GM12878 (cell line): ENCODE results near the gene CFAP45. TPM values are rescaled to one million over a fixed set of nuclear protein-coding genes. Genes with fewer than 3 reads are reported as not detected.

Experiments used
- ATAC-seq: fragments of 200-7000 bp; cut with Tn5 transposase; 3 replicates; pipeline ENCODE4 v1.9.1; 2020; ENCODE audit warnings: mild to moderate bottlenecking, moderate library complexity
- BruUV-seq: library from RNA; stranded (reverse); fragments of 400-500 nt; replicated peaks from 2 replicates; lab custom pipeline; 2021; lab: Mats Ljungman, UMichigan
- CTCF ChIA-PET: fragments of 300-600 bp; sonication (Branson Sonifier 250); formaldehyde crosslinking; extraction: SDS; loops from one replicate; lab custom pipeline; 2021; ENCODE audit warnings: inconsistent platforms; lab: Yijun Ruan, JAX
- POLR2A ChIA-PET: fragments of 350-600 bp; formaldehyde crosslinking; extraction: SDS; loops from one replicate; lab custom pipeline; 2021; ENCODE audit warnings: inconsistent platforms; lab: Charles Lee
- RAD21 ChIA-PET: fragments of 300-600 bp; sonication (Branson Sonifier 250); formaldehyde crosslinking; loops from one replicate; lab custom pipeline; 2023; ENCODE audit warnings: antibody characterized with exemption; ENCODE audit not compliant: unreplicated experiment; lab: Charles Lee
- SMC1A ChIA-PET: fragments of 300-600 bp; sonication (Branson Sonifier 250); formaldehyde crosslinking; loops from one replicate; lab custom pipeline; 2023; ENCODE audit not compliant: unreplicated experiment, uncharacterized antibody; lab: Charles Lee
- DNase-seq: peaks from one replicate; pipeline ENCODE4 v3.0.0-alpha.2; 2011; ENCODE audit warnings: low read depth, low spot score
- FAIRE-seq: peaks from 3 replicates; lab custom pipeline; 2011; peaks lifted over from hg19 to GRCh38; lab: Jason Lieb, UNC
- H2AFZ ChIP-seq: 2 replicates; pipeline ENCODE4 v1.6.0; 2011; ENCODE audit warnings: low read depth, low read length, control low read depth; ENCODE audit not compliant: control insufficient read depth
- H3K27ac ChIP-seq: 2 replicates; pipeline ENCODE4 v1.5.1; 2011; ENCODE audit warnings: control low read depth; ENCODE audit not compliant: control insufficient read depth, insufficient read depth
- H3K27me3 ChIP-seq, 2 experiments: replicated peaks in 1 of 2; 2 replicates each; pipeline versions ENCODE4 v1.6.0 to v1.6.1; 2011; ENCODE audit warnings: low read length in 1 of 2; ENCODE audit not compliant: control insufficient read depth in 2 of 2, insufficient read depth in 2 of 2
- H3K36me3 ChIP-seq, 2 experiments: 2 replicates each; pipeline ENCODE4 v1.5.1; 2011; ENCODE audit warnings: low read length in 1 of 2; ENCODE audit not compliant: control insufficient read depth in 2 of 2, insufficient read depth in 2 of 2
- H3K4me1 ChIP-seq: 2 replicates; pipeline ENCODE4 v1.6.1; 2011; ENCODE audit warnings: mild to moderate bottlenecking, low read length, moderate library complexity, mixed read lengths; ENCODE audit not compliant: control insufficient read depth, insufficient read depth
- H3K4me2 ChIP-seq: 2 replicates; pipeline ENCODE4 v1.6.0; 2011; ENCODE audit warnings: control low read depth; ENCODE audit not compliant: control insufficient read depth, insufficient read depth
- H3K4me3 ChIP-seq: fragments of 200-600 bp; sonication (generic); 2 replicates; pipeline ENCODE4 v1.5.1; 2016
- H3K79me2 ChIP-seq: 2 replicates; pipeline ENCODE4 v1.6.0; 2011; ENCODE audit warnings: low read length; ENCODE audit not compliant: control insufficient read depth, insufficient read depth
- H3K9ac ChIP-seq: 2 replicates; pipeline ENCODE4 v1.8.0; 2011; ENCODE audit warnings: low read length, control low read depth, mixed read lengths; ENCODE audit not compliant: control insufficient read depth, insufficient read depth
- H3K9me3 ChIP-seq: replicated peaks from 3 replicates; pipeline ENCODE4 v1.5.1; 2011; ENCODE audit warnings: mild to moderate bottlenecking, low read length; ENCODE audit not compliant: control insufficient read depth, insufficient read depth
- H4K20me1 ChIP-seq: 2 replicates; pipeline ENCODE4 v1.6.0; 2011; ENCODE audit not compliant: control insufficient read depth, insufficient read depth
- ATF7 ChIP-seq: fragments of 450-650 bp; IDR thresholded peaks from 2 replicates; pipeline ENCODE4 v1.6.1; 2016; ENCODE audit warnings: low read depth, mild to moderate bottlenecking
- IKZF2 ChIP-seq, 2 experiments: fragments of 450-650 bp; IDR thresholded peaks; 2 replicates each; pipeline ENCODE4 v1.6.1; 2017; ENCODE audit warnings: mild to moderate bottlenecking in 2 of 2, moderate library complexity in 2 of 2
- KAT2A ChIP-seq: conservative IDR thresholded peaks from 2 replicates; pipeline ENCODE4 v1.6.1; 2011; ENCODE audit warnings: low read depth, low read length; ENCODE audit not compliant: control insufficient read depth
- MEF2B ChIP-seq: fragments of 450-650 bp; IDR thresholded peaks from 2 replicates; pipeline ENCODE4 v1.6.1; 2018; ENCODE audit warnings: mild to moderate bottlenecking, moderate library complexity; ENCODE audit not compliant: partially characterized antibody, poor library complexity, severe bottlenecking
- RAD51 ChIP-seq: fragments of 450-650 bp; IDR thresholded peaks from 2 replicates; pipeline ENCODE4 v1.6.1; 2016; ENCODE audit warnings: moderate library complexity, mild to moderate bottlenecking, inconsistent platforms
- SP1 ChIP-seq: IDR thresholded peaks from one replicate; pipeline ENCODE4 v1.6.1; 2011; ENCODE audit warnings: low read depth, low read length
- USF1 ChIP-seq: IDR thresholded peaks from 2 replicates; pipeline ENCODE4 v1.6.1; 2011; ENCODE audit warnings: borderline replicate concordance, low read depth, mild to moderate bottlenecking, moderate library complexity, mixed read lengths, low read length; ENCODE audit not compliant: insufficient read depth; ENCODE audit errors: extremely low read length
- USF2 ChIP-seq: IDR thresholded peaks from 2 replicates; pipeline ENCODE4 v1.6.1; 2011; ENCODE audit warnings: low read depth, low read length, improper control_type of control experiment, borderline replicate concordance
- YY1 ChIP-seq: IDR thresholded peaks from 2 replicates; pipeline ENCODE4 v1.6.1; 2011; ENCODE audit warnings: low read depth, mild to moderate bottlenecking, low read length
- ZNF207 ChIP-seq: fragments of 450-650 bp; IDR thresholded peaks from 2 replicates; pipeline ENCODE4 v1.6.1; 2014; ENCODE audit warnings: antibody characterized with exemption, mild to moderate bottlenecking, borderline replicate concordance
- WGBS: methylation state at CpG from one replicate; pipeline ENCODE4 v1.1.6; 2016; ENCODE audit warnings: low lambda C conversion rate; ENCODE audit not compliant: insufficient replicate concordance, insufficient coverage; ENCODE audit errors: missing lambda C conversion rate; 5-methylcytosine and 5-hydroxymethylcytosine counted together
- in situ Hi-C: fragments of 300-500 bp; cut with MboI; formaldehyde crosslinking; loops from 9 replicates; pipeline ENCODE4 v1.14.3; 2018; ENCODE audit warnings: mixed read lengths
- intact Hi-C: fragments of 100-400 bp; cut with micrococcal nuclease; formaldehyde crosslinking; loops from one replicate; pipeline ENCODE4 v1.14.2; 2022; ENCODE audit not compliant: unreplicated experiment
- polyA plus RNA-seq, 11 experiments: library from polyadenylated mRNA; depleted of rRNA in 4 of 11; unstranded in 6 of 11; stranded (reverse) in 5 of 11; fragments of >200 nt; fragmentation: Nextera tagmentation in 4 of 11; fragmentation: Illumina TruSeq in 1 of 11; extraction: Ambion mirVana in 4 of 11; extraction: Trizol in 1 of 11; gene quantifications; 1 replicate in 1 of 11; 2 replicates in 10 of 11; pipeline versions ENCODE4 v1.2.1 to v1.2.3, GENCODE V29; 2011 to 2016; ENCODE audit warnings: inconsistent platforms in 2 of 11, missing spikeins in 2 of 11, low read depth in 1 of 11
- total RNA-seq, 4 experiments: library from RNA; depleted of rRNA in 3 of 4; stranded (reverse); fragments of >200 nt in 3 of 4; fragmentation: Illumina TruSeq in 1 of 4; extraction: Trizol in 1 of 4; gene quantifications; 2 replicates each; pipeline versions ENCODE4 v1.2.1 to v1.2.3, GENCODE V29; 2013 to 2021
- TF ChIP-seq, protein P1 (sequence below): fragments of 450-650 bp; IDR thresholded peaks from 2 replicates; pipeline ENCODE4 v1.6.1; 2017; ENCODE audit warnings: low read depth, mild to moderate bottlenecking, moderate library complexity

The CFAP45 gene
- total and polyA plus RNA-seq, 10 of the 15 experiments (the other 5 are each of a cell fraction or from before 2014, with no cell fraction given): 0.43 to 0.91 (median 0.67) TPM

- ChIA-PET SMC1A (interaction anchor here (8.1 kb wide), 1 partner anchor 80 kb away, joined by 57 read pairs; no protein-coding TSS in a partner anchor), POLR2A (interaction anchor here (1.1 kb wide), 1 partner anchor 37 kb away, joined by 3 read pairs; no protein-coding TSS in a partner anchor), CTCF (interaction anchor here (0.8 to 22.4 kb wide), 6 partner anchors 35 to 730 kb away, joined by 3 to 422 read pairs (median 4); no protein-coding TSS in a partner anchor), RAD21 (interaction anchor here (1.1 to 7.5 kb wide), 3 partner anchors 35 to 80 kb away, joined by 6 to 94 read pairs (median 10); no protein-coding TSS in a partner anchor)
- no peak overlapping the region for H2AFZ ChIP-seq
- H3K4me1 ChIP-seq: peaks cover 19% of the 10 kb centered on the region
- no peaks in the 10 kb centered on the region for H3K36me3 ChIP-seq
- BruUV-seq: no TSS peak
- no peak overlapping the region for H3K4me3 ChIP-seq
- intact Hi-C loops: loop anchor here (10.0 kb wide), 1 partner anchor 853 kb away; the partner anchor contains the start of gene AIM2
- no peak for DNase-seq
- TF ChIP-seq YY1: no peak
- peak; percentile 34 for TF ChIP-seq MEF2B
- in situ Hi-C loops: no loop called here
- H3K9me3 ChIP-seq: no peaks in the 10 kb centered on the region
- H3K4me2 ChIP-seq: no peak overlapping the region
- no peaks in the 10 kb centered on the region for H4K20me1 ChIP-seq
- no peaks in the 10 kb centered on the region for H3K27me3 ChIP-seq
- no peak for FAIRE-seq
- H3K79me2 ChIP-seq: peaks cover 31% of the 10 kb centered on the region
- 58% methylated on average over 16 of the region's 16 CpGs for WGBS
- no peak overlapping the region for H3K27ac ChIP-seq
- no peak for ATAC-seq
- no peak overlapping the region for H3K9ac ChIP-seq
Observed at GRCh38 chr1:159927211-159927848, 27.4 kb upstream of the CFAP45 start.

DNA sequence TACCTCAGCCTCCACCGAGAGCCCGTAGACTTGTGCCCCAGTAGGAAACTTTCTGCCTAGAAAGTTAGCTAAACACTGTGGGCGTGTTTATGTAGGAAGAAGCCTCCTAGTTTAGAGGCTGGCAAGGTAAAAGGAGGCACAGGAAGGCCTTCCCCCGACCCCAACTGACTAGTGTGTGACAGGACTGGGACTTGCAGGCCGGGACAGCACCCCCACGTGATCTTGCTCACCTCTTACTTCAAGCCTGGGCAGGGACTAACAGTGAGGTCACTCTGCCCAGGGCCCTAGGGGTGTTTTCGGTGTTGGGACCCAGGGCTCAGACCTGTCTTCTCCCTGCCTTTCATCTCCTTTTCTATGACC is 25.7 kb upstream of the CFAP45 start:
- H3K9me3 ChIP-seq: no peaks in the 10 kb centered on the region
- DNase-seq: no peak
- CTCF ChIA-PET: interaction anchor here (1.1 to 22.4 kb wide), 3 partner anchors 9 to 78 kb away, joined by 3 to 422 read pairs (median 10); no protein-coding TSS in a partner anchor
- in situ Hi-C loops: no loop called here
- peak overlapping the region; percentile 82 for H2AFZ ChIP-seq
- no peak for FAIRE-seq
- H3K9ac ChIP-seq: peak overlapping the region; percentile 84
- no peaks in the 10 kb centered on the region for H4K20me1 ChIP-seq
- peak overlapping the region; percentile 75 for H3K4me2 ChIP-seq
- POLR2A ChIA-PET: interaction anchor here (0.9 to 5.2 kb wide), 3 partner anchors 8 to 105 kb away, joined by 3 to 23 read pairs (median 5); no protein-coding TSS in a partner anchor
- H3K27ac ChIP-seq: no peak overlapping the region
- H3K27me3 ChIP-seq: no peaks in the 10 kb centered on the region
- RAD21 ChIA-PET: interaction anchor here (1.4 to 7.5 kb wide), 3 partner anchors 34 to 127 kb away, joined by 4 to 94 read pairs (median 8); no protein-coding TSS in a partner anchor
- SMC1A ChIA-PET: interaction anchor here (1.0 to 8.1 kb wide), 5 partner anchors 12 to 81 kb away, joined by 3 to 83 read pairs (median 4); no protein-coding TSS in a partner anchor
- peak overlapping the region; percentile 82; the same call in 1 of the 2 replicates for H3K4me3 ChIP-seq
- no peak for ATAC-seq
- intact Hi-C loops: loop anchor here (10.0 kb wide), 1 partner anchor 851 kb away; the partner anchor contains the start of gene AIM2
- TF ChIP-seq USF1: peak; percentile 74
- no peak for TF ChIP-seq SP1
- no peak for TF ChIP-seq KAT2A
- TF ChIP-seq ATF7: 0 out of 2 replicates have a peak, but pooled peaks have one; percentile 20
- no peak for TF ChIP-seq ZNF207
- TF ChIP-seq, protein P1, sequence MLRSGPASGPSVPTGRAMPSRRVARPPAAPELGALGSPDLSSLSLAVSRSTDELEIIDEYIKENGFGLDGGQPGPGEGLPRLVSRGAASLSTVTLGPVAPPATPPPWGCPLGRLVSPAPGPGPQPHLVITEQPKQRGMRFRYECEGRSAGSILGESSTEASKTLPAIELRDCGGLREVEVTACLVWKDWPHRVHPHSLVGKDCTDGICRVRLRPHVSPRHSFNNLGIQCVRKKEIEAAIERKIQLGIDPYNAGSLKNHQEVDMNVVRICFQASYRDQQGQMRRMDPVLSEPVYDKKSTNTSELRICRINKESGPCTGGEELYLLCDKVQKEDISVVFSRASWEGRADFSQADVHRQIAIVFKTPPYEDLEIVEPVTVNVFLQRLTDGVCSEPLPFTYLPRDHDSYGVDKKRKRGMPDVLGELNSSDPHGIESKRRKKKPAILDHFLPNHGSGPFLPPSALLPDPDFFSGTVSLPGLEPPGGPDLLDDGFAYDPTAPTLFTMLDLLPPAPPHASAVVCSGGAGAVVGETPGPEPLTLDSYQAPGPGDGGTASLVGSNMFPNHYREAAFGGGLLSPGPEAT: peak; percentile 67; the same call in 1 of the 2 replicates
- peak; percentile 19; the same call in 1 of the 2 replicates for TF ChIP-seq USF2
- peak; percentile 75 for TF ChIP-seq RAD51
- no peak for TF ChIP-seq IKZF2 (IDR thresholded peaks at IDR 0.05)
- H3K36me3 ChIP-seq: no peaks in the 10 kb centered on the region
- WGBS: 14% methylated on average over 7 of the region's 7 CpGs
- TSS peak; percentile 62 for BruUV-seq
- H3K79me2 ChIP-seq: peaks cover 47% of the 10 kb centered on the region
- peaks cover 29% of the 10 kb centered on the region for H3K4me1 ChIP-seq
